Liver (tissue), 9 donors: ENCODE data around the gene LGR4. TPM values are rescaled to one million over a fixed set of nuclear protein-coding genes. Genes with fewer than 3 reads are reported as not detected.

Source experiments
- DNase-seq: peaks from one replicate; pipeline ENCODE4 v3.0.0-alpha.2; 2017; ENCODE audit warnings: low spot score
- H3K27ac ChIP-seq, 2 donors: one replicate each; pipeline ENCODE4 v1.7.0; 2013; ENCODE audit warnings: inconsistent platforms in 2 of 2, low read length in 2 of 2, control low read depth in 1 of 2, low read depth in 1 of 2, mild to moderate bottlenecking in 1 of 2
- H3K27me3 ChIP-seq, 4 donors: one replicate each; pipeline versions ENCODE4 v1.6.1 to v1.7.0; 2013; ENCODE audit warnings: low read length in 3 of 4, inconsistent platforms in 1 of 4, mild to moderate bottlenecking in 1 of 4, moderate library complexity in 1 of 4; ENCODE audit not compliant: control insufficient read depth in 4 of 4, insufficient read depth in 4 of 4
- H3K36me3 ChIP-seq, 4 donors: one replicate each; pipeline versions ENCODE4 v1.6.1 to v1.7.0; 2013; ENCODE audit warnings: low read length in 3 of 4, mild to moderate bottlenecking in 3 of 4, low read depth in 1 of 4, moderate library complexity in 1 of 4; ENCODE audit not compliant: control insufficient read depth in 4 of 4, insufficient read depth in 3 of 4
- H3K4me1 ChIP-seq, 4 donors: one replicate each; pipeline versions ENCODE4 v1.6.1 to v1.7.0; 2013; ENCODE audit warnings: low read length in 3 of 4, mild to moderate bottlenecking in 3 of 4, moderate library complexity in 1 of 4; ENCODE audit not compliant: control insufficient read depth in 4 of 4, insufficient read depth in 4 of 4
- H3K4me3 ChIP-seq, 3 donors: one replicate each; pipeline versions ENCODE4 v1.6.1 to v1.7.0; 2013; ENCODE audit warnings: low read length in 3 of 3, control low read depth in 1 of 3, low read depth in 1 of 3, mild to moderate bottlenecking in 1 of 3
- H3K9ac ChIP-seq, 2 donors: one replicate each; pipeline ENCODE4 v1.7.0; 2013; ENCODE audit warnings: low read length in 2 of 2, mild to moderate bottlenecking in 2 of 2, moderate library complexity in 2 of 2, control low read depth in 1 of 2, low read depth in 1 of 2
- H3K9me3 ChIP-seq, 4 donors: one replicate each; pipeline versions ENCODE4 v1.6.1 to v1.7.0; 2013; ENCODE audit warnings: low read length in 3 of 4; ENCODE audit not compliant: control insufficient read depth in 4 of 4
- ATF3 ChIP-seq: IDR thresholded peaks from 2 replicates; pipeline ENCODE4 v1.6.1; 2016; ENCODE audit warnings: antibody characterized with exemption
- CTCF ChIP-seq: fragments of 150-350 bp; IDR thresholded peaks from 2 replicates; pipeline ENCODE4 v1.5.1; 2017; ENCODE audit warnings: improper control_type of control experiment, low read depth, low read length; ENCODE audit not compliant: missing input control
- EGR1 ChIP-seq, 2 donors: IDR thresholded peaks; 2 replicates each; pipeline ENCODE4 v1.6.1; 2016 to 2018; ENCODE audit warnings: antibody characterized with exemption in 2 of 2, low read depth in 2 of 2
- FOXA1 ChIP-seq: IDR thresholded peaks from 2 replicates; pipeline ENCODE4 v1.6.1; 2016; ENCODE audit warnings: antibody characterized with exemption
- FOXA2 ChIP-seq: IDR thresholded peaks from 2 replicates; pipeline ENCODE4 v1.6.1; 2016; ENCODE audit warnings: antibody characterized with exemption
- GABPA ChIP-seq, 2 donors: IDR thresholded peaks in 1 of 2; conservative IDR thresholded peaks in 1 of 2; 2 replicates each; pipeline ENCODE4 v1.6.1; 2016; ENCODE audit warnings: antibody characterized with exemption in 2 of 2, mild to moderate bottlenecking in 1 of 2, moderate library complexity in 1 of 2
- HNF4A ChIP-seq, 2 donors: conservative IDR thresholded peaks; 2 replicates each; pipeline ENCODE4 v1.6.1; 2016; ENCODE audit warnings: antibody characterized with exemption in 2 of 2, mild to moderate bottlenecking in 2 of 2
- HNF4G ChIP-seq: IDR thresholded peaks from 2 replicates; pipeline ENCODE4 v1.6.1; 2016; ENCODE audit warnings: antibody characterized with exemption
- JUND ChIP-seq, 2 donors: IDR thresholded peaks; 2 replicates each; pipeline ENCODE4 v1.6.1; 2016; ENCODE audit warnings: antibody characterized with exemption in 2 of 2
- MAX ChIP-seq: IDR thresholded peaks from 2 replicates; pipeline ENCODE4 v1.6.1; 2016; ENCODE audit warnings: antibody characterized with exemption
- NR2F2 ChIP-seq: IDR thresholded peaks from 2 replicates; pipeline ENCODE4 v1.6.1; 2016; ENCODE audit warnings: antibody characterized with exemption
- RAD21 ChIP-seq, 2 donors: IDR thresholded peaks; 2 replicates each; pipeline ENCODE4 v1.6.1; 2016; ENCODE audit warnings: antibody characterized with exemption in 2 of 2, mild to moderate bottlenecking in 2 of 2
- REST ChIP-seq: IDR thresholded peaks from 2 replicates; pipeline ENCODE4 v1.6.1; 2016; ENCODE audit warnings: antibody characterized with exemption, mild to moderate bottlenecking
- YY1 ChIP-seq: IDR thresholded peaks from 2 replicates; pipeline ENCODE4 v1.6.1; 2016; ENCODE audit warnings: antibody characterized with exemption, mild to moderate bottlenecking
- WGBS: extraction: QIAGEN DNeasy Blood & Tissue Kit; methylation state at CpG from one replicate; pipeline ENCODE4 v1.1.7; 2013; 5-methylcytosine and 5-hydroxymethylcytosine counted together
- polyA plus RNA-seq, 2 donors: library from polyadenylated mRNA; stranded (reverse) in 1 of 2; unstranded in 1 of 2; fragments of 200-250 nt in 1 of 2; fragments of >200 nt in 1 of 2; fragmentation: Nextera tagmentation in 1 of 2; extraction: Ambion mirVana in 1 of 2; gene quantifications; one replicate each; pipeline versions ENCODE4 v1.2.1 to v1.2.3, GENCODE V29; 2013 to 2015
- total RNA-seq, 2 donors: library from RNA; depleted of rRNA; stranded (reverse); fragments of >200 nt; gene quantifications; one replicate each; pipeline ENCODE4 v1.2.3, GENCODE V29; 2014
- TF ChIP-seq, protein P1 (sequence below): IDR thresholded peaks from 2 replicates; pipeline ENCODE4 v1.6.1; 2016; ENCODE audit warnings: antibody characterized with exemption
- donor health status: healthy.
- donor health status: healthy.
- donor health status: healthy.
- donor health status: healthy.
- donor health status: healthy.

Gene LGR4
- total and polyA plus RNA-seq, 4 donors: 13.7 to 95.3 (median 42.5) TPM

DNA sequence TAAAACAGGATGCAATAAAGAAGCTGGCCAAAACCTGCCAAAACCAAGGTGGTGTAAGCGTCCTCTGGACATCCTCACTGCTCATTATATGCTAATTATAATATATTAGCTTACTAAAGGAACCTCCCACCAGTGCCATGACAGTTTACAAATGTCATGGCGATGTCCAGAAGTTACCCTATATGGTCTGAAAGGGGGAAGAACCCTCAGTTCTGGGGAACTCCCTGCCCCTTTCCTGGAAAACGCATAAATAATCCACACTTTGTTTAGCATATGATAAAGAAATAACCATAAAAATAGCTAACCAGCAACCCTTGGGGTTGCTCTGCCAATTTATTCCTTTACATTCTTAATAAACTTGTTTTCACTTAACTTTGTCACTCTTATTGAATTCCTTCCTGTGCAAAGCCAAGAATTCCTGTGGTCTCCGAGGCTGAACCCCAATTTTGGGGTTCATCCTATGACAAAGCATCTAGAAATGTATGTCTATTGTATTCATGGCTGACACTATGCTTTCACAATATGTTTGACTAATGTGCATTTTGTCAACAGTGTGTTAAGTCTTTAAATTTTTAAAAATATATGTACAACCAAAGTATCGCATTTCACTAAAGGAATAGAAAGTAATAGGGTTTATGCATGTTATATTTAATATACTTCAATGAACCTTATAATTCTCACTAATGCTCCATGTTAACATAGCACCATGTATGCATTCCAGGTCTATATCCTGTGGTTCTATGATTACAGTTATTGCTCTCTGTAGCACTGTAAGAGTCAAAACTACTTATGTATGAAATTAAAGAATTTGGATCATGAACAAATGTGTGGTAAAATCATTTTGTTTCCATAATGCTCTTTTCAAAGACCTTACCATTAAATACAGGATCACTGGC, 25.1 kb downstream of the LGR4 start:
- no peak overlapping the region for H3K4me3 ChIP-seq
- no peak for DNase-seq
- no peak overlapping the region for H3K9ac ChIP-seq
- no peaks in the 10 kb centered on the region for H3K9me3 ChIP-seq
- H3K4me1 ChIP-seq: peaks cover 2 to 22% (median 7%) of the 10 kb centered on the region in 4 donors
- 93% methylated on average over 5 of the region's 5 CpGs for WGBS
- no peak overlapping the region for H3K27ac ChIP-seq
- H3K36me3 ChIP-seq: no peaks in the 10 kb centered on the region
- no peaks in the 10 kb centered on the region for H3K27me3 ChIP-seq
- TF ChIP-seq HNF4G (no peak), EGR1 (IDR thresholded peaks at IDR 0.05; ENCODE audit: low read depth in 2 of 2) (no peak), MAX (no peak), FOXA2 (no peak), JUND (IDR thresholded peaks at IDR 0.05) (no peak), RAD21 (IDR thresholded peaks at IDR 0.05) (no peak), NR2F2 (no peak), FOXA1 (no peak), YY1 (no peak), ATF3 (no peak), HNF4A (conservative IDR thresholded peaks at IDR 0.05) (no peak), GABPA (IDR thresholded peaks at IDR 0.05 in 1 of 2, conservative IDR thresholded peaks at IDR 0.05 in 1 of 2) (no peak), CTCF (no peak), REST (no peak)
- TF ChIP-seq, protein P1, sequence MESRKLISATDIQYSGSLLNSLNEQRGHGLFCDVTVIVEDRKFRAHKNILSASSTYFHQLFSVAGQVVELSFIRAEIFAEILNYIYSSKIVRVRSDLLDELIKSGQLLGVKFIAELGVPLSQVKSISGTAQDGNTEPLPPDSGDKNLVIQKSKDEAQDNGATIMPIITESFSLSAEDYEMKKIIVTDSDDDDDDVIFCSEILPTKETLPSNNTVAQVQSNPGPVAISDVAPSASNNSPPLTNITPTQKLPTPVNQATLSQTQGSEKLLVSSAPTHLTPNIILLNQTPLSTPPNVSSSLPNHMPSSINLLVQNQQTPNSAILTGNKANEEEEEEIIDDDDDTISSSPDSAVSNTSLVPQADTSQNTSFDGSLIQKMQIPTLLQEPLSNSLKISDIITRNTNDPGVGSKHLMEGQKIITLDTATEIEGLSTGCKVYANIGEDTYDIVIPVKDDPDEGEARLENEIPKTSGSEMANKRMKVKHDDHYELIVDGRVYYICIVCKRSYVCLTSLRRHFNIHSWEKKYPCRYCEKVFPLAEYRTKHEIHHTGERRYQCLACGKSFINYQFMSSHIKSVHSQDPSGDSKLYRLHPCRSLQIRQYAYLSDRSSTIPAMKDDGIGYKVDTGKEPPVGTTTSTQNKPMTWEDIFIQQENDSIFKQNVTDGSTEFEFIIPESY: no peak
